ENCODE measurements around the gene ALDH1A3.

ALDH1A3 gene

GRCh38 chr15:100893261-100893963, 13.8 kb downstream of the ALDH1A3 start:
- Histone ChIP-seq H3K27ac (ENCODE audit: low read depth in 2 of 2, low read length in 2 of 2) (no peak overlapping the region), H3K4me1 (ENCODE audit: control insufficient read depth in 2 of 2, insufficient read depth in 2 of 2, low read length in 2 of 2) (peaks cover 0 to 4% of the 10 kb centered on the region in 2 donors), H3K36me3 (ENCODE audit: control insufficient read depth in 2 of 2, insufficient read depth in 2 of 2, low read length in 2 of 2) (no peaks in the 10 kb centered on the region), H3K4me3 (ENCODE audit: low read length in 2 of 2) (no peak overlapping the region), H3K9me3 (ENCODE audit: control insufficient read depth in 2 of 2, low read length in 2 of 2) (no peaks in the 10 kb centered on the region), H3K27me3 (ENCODE audit: control insufficient read depth in 2 of 2, insufficient read depth in 2 of 2, low read length in 2 of 2) (peaks cover 9 to 20% of the 10 kb centered on the region in 2 donors), H3K9ac (ENCODE audit: low read depth in 1 of 2, low read length in 2 of 2) (no peak overlapping the region)

- no peaks in the 10 kb centered on the region for H3K9me3 ChIP-seq (ENCODE audit: control insufficient read depth in 2 of 2, low read length in 2 of 2)
- H3K4me3 ChIP-seq (ENCODE audit: low read length in 2 of 2), result no peak overlapping the region
- H3K36me3 ChIP-seq (ENCODE audit: control insufficient read depth in 2 of 2, insufficient read depth in 2 of 2, low read length in 2 of 2), result no peaks in the 10 kb centered on the region
These were observed 14.3 kb downstream of the ALDH1A3 start for GRCh38 chr15:100893964-100894295.

GRCh38 chr15:100895721-100896120, 16.1 kb downstream of the ALDH1A3 start:
- no peaks in the 10 kb centered on the region for H3K36me3 ChIP-seq (ENCODE audit: control insufficient read depth in 2 of 2, insufficient read depth in 2 of 2, low read length in 2 of 2)
- no peaks in the 10 kb centered on the region for H3K9me3 ChIP-seq (ENCODE audit: control insufficient read depth in 2 of 2, low read length in 2 of 2)
- H3K9ac ChIP-seq (ENCODE audit: low read depth in 1 of 2, low read length in 2 of 2), result no peak overlapping the region
- peaks cover 10 to 13% of the 10 kb centered on the region in 2 donors for H3K4me1 ChIP-seq (ENCODE audit: control insufficient read depth in 2 of 2, insufficient read depth in 2 of 2, low read length in 2 of 2)
- peaks cover 0 to 6% of the 10 kb centered on the region in 2 donors for H3K27me3 ChIP-seq (ENCODE audit: control insufficient read depth in 2 of 2, insufficient read depth in 2 of 2, low read length in 2 of 2)
- H3K4me3 ChIP-seq (ENCODE audit: low read length in 2 of 2), result no peak overlapping the region
- no peak overlapping the region for H3K27ac ChIP-seq (ENCODE audit: low read depth in 2 of 2, low read length in 2 of 2)

More at GRCh38 chr15:100893964-100894295, 14.3 kb downstream of the ALDH1A3 start:
- peaks cover 9 to 16% of the 10 kb centered on the region in 2 donors for H3K27me3 ChIP-seq (ENCODE audit: control insufficient read depth in 2 of 2, insufficient read depth in 2 of 2, low read length in 2 of 2)
- H3K9ac ChIP-seq (ENCODE audit: low read depth in 1 of 2, low read length in 2 of 2), result no peak overlapping the region
- H3K27ac ChIP-seq (ENCODE audit: low read depth in 2 of 2, low read length in 2 of 2), result no peak overlapping the region
- H3K4me1 ChIP-seq (ENCODE audit: control insufficient read depth in 2 of 2, insufficient read depth in 2 of 2, low read length in 2 of 2), result peaks cover 2 to 4% of the 10 kb centered on the region in 2 donors

GRCh38 chr15:100897221-100898151, 17.9 kb downstream of the ALDH1A3 start:
- Histone ChIP-seq H3K36me3 (ENCODE audit: control insufficient read depth in 2 of 2, insufficient read depth in 2 of 2, low read length in 2 of 2) (no peaks in the 10 kb centered on the region), H3K9ac (ENCODE audit: low read depth in 1 of 2, low read length in 2 of 2) (no peak overlapping the region), H3K27ac (ENCODE audit: low read depth in 2 of 2, low read length in 2 of 2) (no peak overlapping the region), H3K4me3 (ENCODE audit: low read length in 2 of 2) (no peak overlapping the region), H3K4me1 (ENCODE audit: control insufficient read depth in 2 of 2, insufficient read depth in 2 of 2, low read length in 2 of 2) (peaks cover 23 to 25% of the 10 kb centered on the region in 2 donors), H3K9me3 (ENCODE audit: control insufficient read depth in 2 of 2, low read length in 2 of 2) (no peaks in the 10 kb centered on the region), H3K27me3 (ENCODE audit: control insufficient read depth in 2 of 2, insufficient read depth in 2 of 2, low read length in 2 of 2) (no peaks in the 10 kb centered on the region)

- Histone ChIP-seq H3K27ac (ENCODE audit: low read depth in 2 of 2, low read length in 2 of 2) (no peak overlapping the region), H3K9ac (ENCODE audit: low read depth in 1 of 2, low read length in 2 of 2) (no peak overlapping the region), H3K9me3 (ENCODE audit: control insufficient read depth in 2 of 2, low read length in 2 of 2) (no peaks in the 10 kb centered on the region), H3K4me3 (ENCODE audit: low read length in 2 of 2) (no peak overlapping the region), H3K4me1 (ENCODE audit: control insufficient read depth in 2 of 2, insufficient read depth in 2 of 2, low read length in 2 of 2) (peaks cover 27 to 29% of the 10 kb centered on the region in 2 donors), H3K36me3 (ENCODE audit: control insufficient read depth in 2 of 2, insufficient read depth in 2 of 2, low read length in 2 of 2) (no peaks in the 10 kb centered on the region), H3K27me3 (ENCODE audit: control insufficient read depth in 2 of 2, insufficient read depth in 2 of 2, low read length in 2 of 2) (no peaks in the 10 kb centered on the region)
These were observed 18.5 kb downstream of the ALDH1A3 start for GRCh38 chr15:100898152-100898490.

GRCh38 chr15:100898661-100899462, 19.2 kb downstream of the ALDH1A3 start:
- Histone ChIP-seq H3K4me3 (ENCODE audit: low read length in 2 of 2) (no peak overlapping the region), H3K27ac (ENCODE audit: low read depth in 2 of 2, low read length in 2 of 2) (peak overlapping the region in 1 of 2 donors; percentile 5), H3K4me1 (ENCODE audit: control insufficient read depth in 2 of 2, insufficient read depth in 2 of 2, low read length in 2 of 2) (peaks cover 29 to 30% of the 10 kb centered on the region in 2 donors), H3K36me3 (ENCODE audit: control insufficient read depth in 2 of 2, insufficient read depth in 2 of 2, low read length in 2 of 2) (no peaks in the 10 kb centered on the region), H3K9me3 (ENCODE audit: control insufficient read depth in 2 of 2, low read length in 2 of 2) (no peaks in the 10 kb centered on the region), H3K27me3 (ENCODE audit: control insufficient read depth in 2 of 2, insufficient read depth in 2 of 2, low read length in 2 of 2) (no peaks in the 10 kb centered on the region), H3K9ac (ENCODE audit: low read depth in 1 of 2, low read length in 2 of 2) (no peak overlapping the region)

- no peaks in the 10 kb centered on the region for H3K27me3 ChIP-seq (ENCODE audit: control insufficient read depth in 2 of 2, insufficient read depth in 2 of 2, low read length in 2 of 2)
- H3K9ac ChIP-seq (ENCODE audit: low read depth in 1 of 2, low read length in 2 of 2), result no peak overlapping the region
- no peaks in the 10 kb centered on the region for H3K36me3 ChIP-seq (ENCODE audit: control insufficient read depth in 2 of 2, insufficient read depth in 2 of 2, low read length in 2 of 2)
- no peak overlapping the region for H3K27ac ChIP-seq (ENCODE audit: low read depth in 2 of 2, low read length in 2 of 2)
- no peaks in the 10 kb centered on the region for H3K9me3 ChIP-seq (ENCODE audit: control insufficient read depth in 2 of 2, low read length in 2 of 2)
- H3K4me3 ChIP-seq (ENCODE audit: low read length in 2 of 2), result no peak overlapping the region
- peaks cover 31 to 33% of the 10 kb centered on the region in 2 donors for H3K4me1 ChIP-seq (ENCODE audit: control insufficient read depth in 2 of 2, insufficient read depth in 2 of 2, low read length in 2 of 2)
These were observed 20.0 kb downstream of the ALDH1A3 start for GRCh38 chr15:100899601-100900000.

- Histone ChIP-seq H3K36me3 (ENCODE audit: control insufficient read depth in 2 of 2, insufficient read depth in 2 of 2, low read length in 2 of 2) (no peaks in the 10 kb centered on the region), H3K9me3 (ENCODE audit: control insufficient read depth in 2 of 2, low read length in 2 of 2) (no peaks in the 10 kb centered on the region), H3K9ac (ENCODE audit: low read depth in 1 of 2, low read length in 2 of 2) (no peak overlapping the region), H3K27me3 (ENCODE audit: control insufficient read depth in 2 of 2, insufficient read depth in 2 of 2, low read length in 2 of 2) (no peaks in the 10 kb centered on the region), H3K27ac (ENCODE audit: low read depth in 2 of 2, low read length in 2 of 2) (no peak overlapping the region), H3K4me3 (ENCODE audit: low read length in 2 of 2) (no peak overlapping the region), H3K4me1 (ENCODE audit: control insufficient read depth in 2 of 2, insufficient read depth in 2 of 2, low read length in 2 of 2) (peaks cover 31 to 35% of the 10 kb centered on the region in 2 donors)
These were observed 20.6 kb downstream of the ALDH1A3 start for GRCh38 chr15:100900136-100900794.

GRCh38 chr15:100900795-100901169, 21.2 kb downstream of the ALDH1A3 start:
- H3K36me3 ChIP-seq (ENCODE audit: control insufficient read depth in 2 of 2, insufficient read depth in 2 of 2, low read length in 2 of 2), result no peaks in the 10 kb centered on the region
- no peak overlapping the region for H3K4me3 ChIP-seq (ENCODE audit: low read length in 2 of 2)
- H3K27ac ChIP-seq (ENCODE audit: low read depth in 2 of 2, low read length in 2 of 2), result peak overlapping the region in 1 of 2 donors; percentile 34
- peaks cover 31 to 35% of the 10 kb centered on the region in 2 donors for H3K4me1 ChIP-seq (ENCODE audit: control insufficient read depth in 2 of 2, insufficient read depth in 2 of 2, low read length in 2 of 2)
- no peak overlapping the region for H3K9ac ChIP-seq (ENCODE audit: low read depth in 1 of 2, low read length in 2 of 2)
- no peaks in the 10 kb centered on the region for H3K9me3 ChIP-seq (ENCODE audit: control insufficient read depth in 2 of 2, low read length in 2 of 2)
- no peaks in the 10 kb centered on the region for H3K27me3 ChIP-seq (ENCODE audit: control insufficient read depth in 2 of 2, insufficient read depth in 2 of 2, low read length in 2 of 2)

Data from mucosa of rectum (tissue), 2 donors.